ENCODE results near the gene TSPAN12.

- TF ChIP-seq, protein P1, sequence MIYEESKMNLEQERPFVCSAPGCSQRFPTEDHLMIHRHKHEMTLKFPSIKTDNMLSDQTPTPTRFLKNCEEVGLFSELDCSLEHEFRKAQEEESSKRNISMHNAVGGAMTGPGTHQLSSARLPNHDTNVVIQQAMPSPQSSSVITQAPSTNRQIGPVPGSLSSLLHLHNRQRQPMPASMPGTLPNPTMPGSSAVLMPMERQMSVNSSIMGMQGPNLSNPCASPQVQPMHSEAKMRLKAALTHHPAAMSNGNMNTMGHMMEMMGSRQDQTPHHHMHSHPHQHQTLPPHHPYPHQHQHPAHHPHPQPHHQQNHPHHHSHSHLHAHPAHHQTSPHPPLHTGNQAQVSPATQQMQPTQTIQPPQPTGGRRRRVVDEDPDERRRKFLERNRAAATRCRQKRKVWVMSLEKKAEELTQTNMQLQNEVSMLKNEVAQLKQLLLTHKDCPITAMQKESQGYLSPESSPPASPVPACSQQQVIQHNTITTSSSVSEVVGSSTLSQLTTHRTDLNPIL (CRISPR knock-in tag; IDR thresholded peaks at IDR 0.05; ENCODE audit: low read depth), result no peak
- TF ChIP-seq, protein P2, sequence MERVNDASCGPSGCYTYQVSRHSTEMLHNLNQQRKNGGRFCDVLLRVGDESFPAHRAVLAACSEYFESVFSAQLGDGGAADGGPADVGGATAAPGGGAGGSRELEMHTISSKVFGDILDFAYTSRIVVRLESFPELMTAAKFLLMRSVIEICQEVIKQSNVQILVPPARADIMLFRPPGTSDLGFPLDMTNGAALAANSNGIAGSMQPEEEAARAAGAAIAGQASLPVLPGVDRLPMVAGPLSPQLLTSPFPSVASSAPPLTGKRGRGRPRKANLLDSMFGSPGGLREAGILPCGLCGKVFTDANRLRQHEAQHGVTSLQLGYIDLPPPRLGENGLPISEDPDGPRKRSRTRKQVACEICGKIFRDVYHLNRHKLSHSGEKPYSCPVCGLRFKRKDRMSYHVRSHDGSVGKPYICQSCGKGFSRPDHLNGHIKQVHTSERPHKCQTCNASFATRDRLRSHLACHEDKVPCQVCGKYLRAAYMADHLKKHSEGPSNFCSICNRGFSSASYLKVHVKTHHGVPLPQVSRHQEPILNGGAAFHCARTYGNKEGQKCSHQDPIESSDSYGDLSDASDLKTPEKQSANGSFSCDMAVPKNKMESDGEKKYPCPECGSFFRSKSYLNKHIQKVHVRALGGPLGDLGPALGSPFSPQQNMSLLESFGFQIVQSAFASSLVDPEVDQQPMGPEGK (CRISPR knock-in tag; IDR thresholded peaks at IDR 0.05; ENCODE audit: borderline replicate concordance), result no peak
- TF ChIP-seq BACH2 (CRISPR knock-in tag; IDR thresholded peaks at IDR 0.05; ENCODE audit: borderline replicate concordance) (no peak), ZNF565 (CRISPR knock-in tag; conservative IDR thresholded peaks at IDR 0.05; ENCODE audit: low read depth) (no peak), SNAI2 (CRISPR knock-in tag; IDR thresholded peaks at IDR 0.05) (no peak), ISL1 (CRISPR knock-in tag; IDR thresholded peaks at IDR 0.05) (no peak), ZNF8 (CRISPR knock-in tag; IDR thresholded peaks at IDR 0.05) (no peak), ZFP3 (CRISPR knock-in tag; IDR thresholded peaks at IDR 0.05) (no peak), TCF4 (CRISPR knock-in tag; IDR thresholded peaks at IDR 0.05; ENCODE audit: borderline replicate concordance) (no peak), ZNF70 (CRISPR knock-in tag; IDR thresholded peaks at IDR 0.05) (no peak), PPARA (CRISPR knock-in tag; IDR thresholded peaks at IDR 0.05; ENCODE audit: borderline replicate concordance) (no peak)
Observed at GRCh38 chr7:120829487-120829886, 28.5 kb downstream of the TSPAN12 start.

Data from SK-N-SH treated with all-trans-retinoic acid at 6 μM for 48 hours (cell line).